AG04449 (cell line): ENCODE measurements around the gene DSG2.

Experiments
- CTCF ChIA-PET: fragments of 350-600 bp; formaldehyde crosslinking; extraction: SDS; loops from one replicate; lab custom pipeline; 2021; ENCODE audit warnings: antibody characterized with exemption; lab: Yijun Ruan, JAX
- POLR2A ChIA-PET: fragments of 400-600, 350-600 bp; formaldehyde crosslinking; extraction: SDS; loops from one replicate; lab custom pipeline; 2020; ENCODE audit warnings: antibody characterized with exemption, inconsistent platforms; lab: Yijun Ruan, JAX
- DNase-seq: peaks from one replicate; pipeline ENCODE4 v3.0.0-alpha.2; 2010; ENCODE audit warnings: low read depth, low spot score
- H3K4me3 ChIP-seq: 2 replicates; pipeline ENCODE4 v1.5.1; 2011; ENCODE audit warnings: low read depth, mild to moderate bottlenecking, control low read depth, low read length
- TF ChIP-seq, protein P1 (sequence below): IDR thresholded peaks from one replicate; pipeline ENCODE4 v1.5.1; 2011; ENCODE audit warnings: mild to moderate bottlenecking, moderate library complexity, low read length, control low read depth, inconsistent platforms; ENCODE audit not compliant: insufficient read depth; ENCODE audit errors: missing control alignments

Gene DSG2

GRCh38 chr18:31577195-31577594 is 79.2 kb downstream of the DSG2 start:
- H3K4me3 ChIP-seq, result no peak overlapping the region
- ChIA-PET CTCF (no interaction called here), POLR2A (no interaction called here)
- no peak for DNase-seq
- TF ChIP-seq, protein P1, sequence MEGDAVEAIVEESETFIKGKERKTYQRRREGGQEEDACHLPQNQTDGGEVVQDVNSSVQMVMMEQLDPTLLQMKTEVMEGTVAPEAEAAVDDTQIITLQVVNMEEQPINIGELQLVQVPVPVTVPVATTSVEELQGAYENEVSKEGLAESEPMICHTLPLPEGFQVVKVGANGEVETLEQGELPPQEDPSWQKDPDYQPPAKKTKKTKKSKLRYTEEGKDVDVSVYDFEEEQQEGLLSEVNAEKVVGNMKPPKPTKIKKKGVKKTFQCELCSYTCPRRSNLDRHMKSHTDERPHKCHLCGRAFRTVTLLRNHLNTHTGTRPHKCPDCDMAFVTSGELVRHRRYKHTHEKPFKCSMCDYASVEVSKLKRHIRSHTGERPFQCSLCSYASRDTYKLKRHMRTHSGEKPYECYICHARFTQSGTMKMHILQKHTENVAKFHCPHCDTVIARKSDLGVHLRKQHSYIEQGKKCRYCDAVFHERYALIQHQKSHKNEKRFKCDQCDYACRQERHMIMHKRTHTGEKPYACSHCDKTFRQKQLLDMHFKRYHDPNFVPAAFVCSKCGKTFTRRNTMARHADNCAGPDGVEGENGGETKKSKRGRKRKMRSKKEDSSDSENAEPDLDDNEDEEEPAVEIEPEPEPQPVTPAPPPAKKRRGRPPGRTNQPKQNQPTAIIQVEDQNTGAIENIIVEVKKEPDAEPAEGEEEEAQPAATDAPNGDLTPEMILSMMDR, result no peak

- POLR2A ChIA-PET, result no interaction called here
- TF ChIP-seq, protein P1, result no peak
Observed at GRCh38 chr18:31578126-31578525, 80.1 kb downstream of the DSG2 start.

GRCh38 chr18:31579375-31579774 is 81.4 kb downstream of the DSG2 start:
- TF ChIP-seq, protein P1, result no peak
- CTCF ChIA-PET, result no interaction called here
- POLR2A ChIA-PET, result no interaction called here
- no peak for DNase-seq
- no peak overlapping the region for H3K4me3 ChIP-seq

More at GRCh38 chr18:31578126-31578525, 80.1 kb downstream of the DSG2 start:
- H3K4me3 ChIP-seq, result no peak overlapping the region
- DNase-seq, result no peak
- CTCF ChIA-PET, result no interaction called here

- H3K4me3 ChIP-seq, result no peak overlapping the region
Observed at GRCh38 chr18:31581498-31582197, 83.7 kb downstream of the DSG2 start.

DNA sequence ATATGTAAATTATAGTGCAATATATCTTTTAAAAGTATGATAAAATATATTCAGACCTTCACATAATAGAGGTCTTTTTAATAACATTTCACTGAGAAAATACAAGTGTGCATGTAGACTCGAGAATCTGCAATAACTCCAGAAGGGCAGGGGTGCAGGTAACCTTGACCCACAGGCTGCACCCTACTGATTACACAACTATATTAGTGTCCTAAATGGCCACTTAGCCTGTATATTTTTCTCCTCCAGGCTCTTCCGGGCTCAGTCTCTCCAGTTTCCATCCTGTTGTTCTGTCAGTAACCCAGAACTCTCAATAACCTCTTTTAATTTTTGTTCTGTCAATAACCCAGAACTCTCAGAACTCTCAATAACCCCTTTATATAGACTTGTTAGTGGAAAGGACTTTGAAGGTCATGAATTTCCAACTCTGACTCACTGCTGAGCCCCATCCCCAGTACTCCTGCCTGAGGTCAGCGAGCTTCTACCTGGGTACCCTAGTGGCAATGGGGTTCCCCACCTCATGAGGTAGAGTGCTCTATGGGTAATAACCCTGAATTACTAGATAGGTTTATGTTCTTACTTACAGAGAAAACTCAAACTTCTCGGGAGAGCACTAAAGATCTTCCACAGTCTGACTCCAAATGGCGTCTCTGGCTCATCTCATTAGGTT is 85.3 kb downstream of the DSG2 start:
- POLR2A ChIA-PET, result no interaction called here
- CTCF ChIA-PET, result no interaction called here
- no peak overlapping the region for H3K4me3 ChIP-seq
- DNase-seq, result no peak
- TF ChIP-seq, protein P1, result no peak

More at GRCh38 chr18:31581498-31582197, 83.7 kb downstream of the DSG2 start:
- TF ChIP-seq, protein P1, result no peak
- ChIA-PET POLR2A (no interaction called here), CTCF (no interaction called here)
- no peak for DNase-seq

GRCh38 chr18:31585991-31586390 is 88.0 kb downstream of the DSG2 start:
- TF ChIP-seq, protein P1, result no peak
- ChIA-PET POLR2A (no interaction called here), CTCF (no interaction called here)
- no peak overlapping the region for H3K4me3 ChIP-seq
- DNase-seq, result no peak
